Stimulated activated naive CD8-positive, alpha-beta T cell treated with anti-CD3 and anti-CD28 coated beads, Interleukin-15, amount 100 ng/mL, for 72 hours (primary cell): ENCODE results near the gene CUTC.

ENCODE experiments used
- ATAC-seq: fragments of 150-1000 bp; cut with Tn5 transposase; 2 replicates; pipeline ENCODE4 v1.10.0; 2021; ENCODE audit warnings: mild to moderate bottlenecking, moderate library complexity
- DNase-seq, 2 donors: peaks; one replicate each; pipeline ENCODE4 v3.0.0; 2021 to 2022
- H3K27ac Mint-ChIP-seq, 2 donors: one replicate each; pipeline ENCODE4 v1.8.0; 2022; ENCODE audit warnings: mild to moderate bottlenecking in 2 of 2, mixed read lengths in 2 of 2, moderate library complexity in 2 of 2
- H3K27me3 Mint-ChIP-seq: one replicate; pipeline ENCODE4 v1.8.0; 2022; ENCODE audit warnings: mixed read lengths
- H3K4me1 Mint-ChIP-seq: one replicate; pipeline ENCODE4 v1.8.0; 2022; ENCODE audit warnings: mild to moderate bottlenecking, mixed read lengths
- H3K4me3 Mint-ChIP-seq, 2 donors: one replicate each; pipeline ENCODE4 v1.8.0; 2022; ENCODE audit warnings: mild to moderate bottlenecking in 2 of 2, mixed read lengths in 2 of 2, moderate library complexity in 1 of 2
- H3K9me3 Mint-ChIP-seq, 2 donors: one replicate each; pipeline ENCODE4 v1.8.0; 2022; ENCODE audit warnings: mixed read lengths in 2 of 2

CUTC gene

GRCh38 chr10:99732033-99732842, at the start of gene CUTC, which contains the start of gene COX15:
CUTC (plus strand) TSS chr10:99732234; CDS start chr10:99732349, 115 bp downstream.
COX15 (minus strand) TSS chr10:99732127; CDS start chr10:99732049, 78 bp downstream.
- Mint-ChIP-seq H3K4me1 (peaks cover 37% of the 10 kb centered on the region), H3K4me3 (peak within 1 kb of the TSS; percentile 99 to 100), H3K9me3 (no peaks in the 10 kb centered on the region), H3K27ac (peak within 1 kb of the TSS; percentile 100), H3K27me3 (no peaks in the 10 kb centered on the region)
- ATAC-seq (peak; percentile 93), DNase-seq (peak; percentile 90 to 96)

DNA sequence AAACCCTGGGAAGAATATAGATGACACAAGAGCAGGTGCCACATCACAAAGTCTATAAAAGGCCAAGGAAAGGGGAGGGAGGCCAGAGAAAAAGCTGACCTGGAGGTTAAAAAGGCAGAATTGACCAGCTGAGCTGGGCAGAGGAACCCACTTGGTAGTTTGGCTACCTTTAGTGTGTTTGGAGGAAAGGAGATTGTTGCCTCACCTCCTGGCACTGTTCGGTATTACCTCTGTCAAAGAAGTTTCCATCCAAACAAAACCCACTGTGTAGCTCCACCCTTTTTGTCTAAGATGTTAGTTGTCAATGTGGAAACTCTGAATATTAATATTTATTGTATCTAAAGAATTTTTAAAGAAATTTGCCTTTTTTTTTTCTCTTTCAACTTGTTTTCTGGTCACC, 49.3 kb upstream of the CUTC start:
- peak; percentile 82 for ATAC-seq

GRCh38 chr10:99685597-99685967, 46.5 kb upstream of the CUTC start:
- H3K4me1 Mint-ChIP-seq, result no peaks in the 10 kb centered on the region
- H3K27ac Mint-ChIP-seq, result no peak overlapping the region
- H3K4me3 Mint-ChIP-seq, result no peak overlapping the region
- DNase-seq (no peak), ATAC-seq (no peak)
- no peaks in the 10 kb centered on the region for H3K9me3 Mint-ChIP-seq
- H3K27me3 Mint-ChIP-seq, result no peaks in the 10 kb centered on the region

More for the DNA sequence above, 49.3 kb upstream of the CUTC start:
- Mint-ChIP-seq H3K27ac (no peak overlapping the region), H3K4me1 (peaks cover 10% of the 10 kb centered on the region), H3K9me3 (no peaks in the 10 kb centered on the region), H3K4me3 (no peak overlapping the region), H3K27me3 (no peaks in the 10 kb centered on the region)
- DNase-seq, result no peak

DNA sequence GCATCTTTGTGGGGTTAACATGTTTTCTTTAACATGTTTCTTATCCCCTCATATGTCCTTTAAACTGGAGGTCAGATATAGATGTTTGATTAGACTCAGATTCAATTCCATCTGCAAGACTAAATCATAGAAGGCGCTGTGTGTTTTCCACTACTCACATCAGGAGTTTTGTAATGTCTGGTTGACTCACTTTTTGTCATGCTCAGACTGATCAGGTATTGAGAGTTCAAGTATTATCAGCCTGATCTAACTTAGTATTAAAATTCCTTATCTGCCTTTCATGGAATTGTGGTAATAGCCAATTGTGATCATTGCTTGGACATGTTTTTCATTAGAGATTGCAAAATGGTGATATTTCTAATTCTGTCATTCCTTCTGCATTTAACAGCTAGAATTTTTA, 42.6 kb upstream of the CUTC start:
- Mint-ChIP-seq H3K9me3 (no peaks in the 10 kb centered on the region), H3K4me1 (no peaks in the 10 kb centered on the region), H3K4me3 (no peak overlapping the region), H3K27me3 (no peaks in the 10 kb centered on the region), H3K27ac (peak overlapping the region in 1 of 2 donors; percentile 9)
- DNase-seq, result no peak
- no peak for ATAC-seq

DNA sequence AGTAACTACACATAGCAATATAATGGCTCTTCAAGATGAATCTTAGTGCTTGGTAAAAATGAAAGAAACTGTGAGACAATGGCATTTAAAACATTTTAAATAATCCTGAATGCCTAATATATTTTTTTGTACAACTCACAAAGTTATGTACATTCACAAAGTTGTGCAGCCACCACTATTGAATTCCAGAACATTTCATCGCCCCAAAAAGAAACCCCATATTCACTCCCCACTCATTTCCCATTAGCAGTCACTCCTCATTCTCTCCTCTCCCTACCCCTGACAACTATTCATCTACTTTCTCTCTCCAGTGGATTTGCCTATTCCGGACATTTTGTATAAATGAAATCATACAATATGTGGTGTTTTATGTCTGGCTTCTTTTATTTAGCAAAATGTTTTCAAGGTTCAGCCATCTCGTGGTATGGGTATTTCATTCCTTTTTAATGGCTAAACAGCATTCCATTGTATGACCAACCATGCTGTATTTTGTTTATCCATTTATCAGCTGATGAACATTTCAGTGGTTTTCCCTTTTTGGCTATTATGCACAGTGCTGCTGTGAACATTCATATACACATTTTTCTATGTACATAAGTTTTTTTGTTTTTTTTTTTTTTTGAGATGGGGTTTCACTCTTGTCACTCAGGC, 38.0 kb upstream of the CUTC start:
- DNase-seq (no peak), ATAC-seq (no peak)
- Mint-ChIP-seq H3K4me3 (no peak overlapping the region), H3K9me3 (no peaks in the 10 kb centered on the region), H3K27ac (no peak overlapping the region), H3K27me3 (no peaks in the 10 kb centered on the region), H3K4me1 (no peaks in the 10 kb centered on the region)

GRCh38 chr10:99695761-99696160, 36.3 kb upstream of the CUTC start:
- DNase-seq (no peak), ATAC-seq (no peak)
- no peaks in the 10 kb centered on the region for H3K27me3 Mint-ChIP-seq
- H3K4me1 Mint-ChIP-seq, result no peaks in the 10 kb centered on the region
- H3K4me3 Mint-ChIP-seq, result no peak overlapping the region
- H3K9me3 Mint-ChIP-seq, result no peaks in the 10 kb centered on the region
- no peak overlapping the region for H3K27ac Mint-ChIP-seq

- H3K4me3 Mint-ChIP-seq, result no peak overlapping the region
- DNase-seq, result no peak
- H3K27me3 Mint-ChIP-seq, result no peaks in the 10 kb centered on the region
- no peak for ATAC-seq
- H3K27ac Mint-ChIP-seq, result no peak overlapping the region
- no peaks in the 10 kb centered on the region for H3K4me1 Mint-ChIP-seq
- H3K9me3 Mint-ChIP-seq, result no peaks in the 10 kb centered on the region
Observed at GRCh38 chr10:99698504-99699080, 33.4 kb upstream of the CUTC start.

GRCh38 chr10:99700649-99701048, 31.4 kb upstream of the CUTC start:
- Mint-ChIP-seq H3K27me3 (no peaks in the 10 kb centered on the region), H3K4me3 (no peak overlapping the region), H3K4me1 (no peaks in the 10 kb centered on the region), H3K27ac (no peak overlapping the region), H3K9me3 (no peaks in the 10 kb centered on the region)
- DNase-seq (no peak), ATAC-seq (no peak)

GRCh38 chr10:99708428-99709012, 23.5 kb upstream of the CUTC start:
- ATAC-seq, result no peak
- no peaks in the 10 kb centered on the region for H3K27me3 Mint-ChIP-seq
- H3K4me1 Mint-ChIP-seq, result peaks cover 14% of the 10 kb centered on the region
- no peaks in the 10 kb centered on the region for H3K9me3 Mint-ChIP-seq
- no peak for DNase-seq
- no peak overlapping the region for H3K27ac Mint-ChIP-seq
- no peak overlapping the region for H3K4me3 Mint-ChIP-seq

DNA sequence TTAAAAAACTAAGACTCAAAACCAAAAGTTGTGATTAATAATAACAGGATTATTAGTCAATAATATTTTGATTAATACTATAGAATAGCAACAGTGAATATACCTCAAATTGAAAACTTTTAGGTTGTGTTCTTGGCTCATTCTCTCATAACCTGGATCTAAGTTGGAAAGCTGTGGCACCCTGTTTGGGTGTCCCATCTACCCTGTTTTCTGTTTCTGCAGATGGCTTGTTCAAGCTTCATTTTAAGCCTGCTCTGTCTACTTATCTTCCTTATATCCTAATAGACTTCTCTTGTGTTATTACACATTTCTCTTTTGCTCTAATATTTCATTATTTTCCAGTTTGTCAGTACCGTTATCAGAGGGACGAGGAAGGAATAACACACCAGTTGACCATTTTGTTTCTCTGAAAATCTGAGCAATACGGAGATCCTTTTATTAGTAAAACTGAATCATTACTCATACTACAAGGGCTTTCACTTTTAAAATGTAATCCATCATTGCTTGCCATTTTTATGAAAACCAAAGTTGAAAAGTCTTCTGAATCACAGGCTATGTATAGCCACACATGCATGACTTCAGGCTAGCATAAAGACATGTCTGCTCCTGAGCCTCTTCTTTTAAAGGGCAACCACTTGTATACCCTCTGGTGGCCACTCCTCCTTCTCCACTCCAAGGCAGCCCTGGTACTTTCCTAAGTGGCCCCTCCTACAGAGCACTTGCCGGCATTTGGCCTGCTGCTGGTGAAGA, 22.4 kb upstream of the CUTC start:
- no peaks in the 10 kb centered on the region for H3K27me3 Mint-ChIP-seq
- no peaks in the 10 kb centered on the region for H3K9me3 Mint-ChIP-seq
- no peak overlapping the region for H3K4me3 Mint-ChIP-seq
- ATAC-seq (peak; percentile 85), DNase-seq (no peak)
- H3K27ac Mint-ChIP-seq, result peak overlapping the region in 1 of 2 donors; percentile 71
- peaks cover 14% of the 10 kb centered on the region for H3K4me1 Mint-ChIP-seq

GRCh38 chr10:99711129-99711719, 20.8 kb upstream of the CUTC start:
- ATAC-seq (peak; percentile 90), DNase-seq (peak; percentile 32 to 35)
- peaks cover 14% of the 10 kb centered on the region for H3K4me1 Mint-ChIP-seq
- H3K27ac Mint-ChIP-seq, result no peak overlapping the region
- no peak overlapping the region for H3K4me3 Mint-ChIP-seq
- H3K9me3 Mint-ChIP-seq, result no peaks in the 10 kb centered on the region
- H3K27me3 Mint-ChIP-seq, result no peaks in the 10 kb centered on the region

DNA sequence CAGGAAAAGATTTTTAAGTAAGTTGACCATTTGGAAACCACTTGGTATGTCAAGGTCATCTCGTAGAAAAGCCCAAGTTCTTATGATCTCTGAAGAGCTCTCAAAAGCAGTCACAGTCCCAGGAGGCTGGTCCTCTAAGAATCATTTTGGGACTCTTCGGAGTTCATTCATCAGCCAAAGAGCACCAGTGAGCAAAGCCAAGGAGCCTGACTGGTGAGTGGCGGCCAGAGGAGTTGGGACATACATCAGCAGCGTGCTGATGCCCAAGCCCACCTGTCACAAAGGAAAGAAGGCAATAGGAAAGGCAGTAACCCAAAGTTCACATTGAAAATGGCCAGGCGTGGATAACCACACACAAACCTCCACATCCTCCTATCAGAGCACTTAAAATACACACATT, 17.6 kb upstream of the CUTC start:
- no peak overlapping the region for H3K4me3 Mint-ChIP-seq
- DNase-seq (no peak), ATAC-seq (no peak)
- H3K4me1 Mint-ChIP-seq, result peaks cover 13% of the 10 kb centered on the region
- no peak overlapping the region for H3K27ac Mint-ChIP-seq
- no peaks in the 10 kb centered on the region for H3K27me3 Mint-ChIP-seq
- H3K9me3 Mint-ChIP-seq, result no peaks in the 10 kb centered on the region

- Mint-ChIP-seq H3K4me1 (no peaks in the 10 kb centered on the region), H3K27me3 (no peaks in the 10 kb centered on the region), H3K27ac (no peak overlapping the region), H3K4me3 (no peak overlapping the region), H3K9me3 (no peaks in the 10 kb centered on the region)
- ATAC-seq (no peak), DNase-seq (no peak)
Observed at GRCh38 chr10:99720387-99720786, 11.6 kb upstream of the CUTC start.

- Mint-ChIP-seq H3K27me3 (no peaks in the 10 kb centered on the region), H3K4me3 (no peak overlapping the region), H3K27ac (no peak overlapping the region), H3K4me1 (peaks cover 33% of the 10 kb centered on the region), H3K9me3 (no peaks in the 10 kb centered on the region)
- DNase-seq (no peak), ATAC-seq (no peak)
Observed at GRCh38 chr10:99730026-99730425, 2.0 kb upstream of the CUTC start.
